Gastrocnemius medialis (tissue), 4 donors: ENCODE data around the gene CMIP.

Source experiments
- POLR2A ChIP-seq, 2 donors: fragments of 450-650 bp; IDR thresholded peaks; one replicate each; pipeline ENCODE4 v1.6.1; 2017; ENCODE audit warnings: antibody characterized with exemption in 2 of 2, mild to moderate bottlenecking in 2 of 2, moderate library complexity in 2 of 2
- TF ChIP-seq, protein P1 (sequence below), 5 experiments: fragments of 450-650 bp in 3 of 5; fragments of 200-600 bp in 2 of 5; sonication (generic) in 2 of 5; IDR thresholded peaks in 4 of 5; conservative IDR thresholded peaks in 1 of 5; 1 replicate in 4 of 5; 2 replicates in 1 of 5; pipeline ENCODE4 v1.5.1; 2016 to 2019; ENCODE audit warnings: antibody characterized with exemption in 5 of 5, mild to moderate bottlenecking in 3 of 5, moderate library complexity in 3 of 5

DNA sequence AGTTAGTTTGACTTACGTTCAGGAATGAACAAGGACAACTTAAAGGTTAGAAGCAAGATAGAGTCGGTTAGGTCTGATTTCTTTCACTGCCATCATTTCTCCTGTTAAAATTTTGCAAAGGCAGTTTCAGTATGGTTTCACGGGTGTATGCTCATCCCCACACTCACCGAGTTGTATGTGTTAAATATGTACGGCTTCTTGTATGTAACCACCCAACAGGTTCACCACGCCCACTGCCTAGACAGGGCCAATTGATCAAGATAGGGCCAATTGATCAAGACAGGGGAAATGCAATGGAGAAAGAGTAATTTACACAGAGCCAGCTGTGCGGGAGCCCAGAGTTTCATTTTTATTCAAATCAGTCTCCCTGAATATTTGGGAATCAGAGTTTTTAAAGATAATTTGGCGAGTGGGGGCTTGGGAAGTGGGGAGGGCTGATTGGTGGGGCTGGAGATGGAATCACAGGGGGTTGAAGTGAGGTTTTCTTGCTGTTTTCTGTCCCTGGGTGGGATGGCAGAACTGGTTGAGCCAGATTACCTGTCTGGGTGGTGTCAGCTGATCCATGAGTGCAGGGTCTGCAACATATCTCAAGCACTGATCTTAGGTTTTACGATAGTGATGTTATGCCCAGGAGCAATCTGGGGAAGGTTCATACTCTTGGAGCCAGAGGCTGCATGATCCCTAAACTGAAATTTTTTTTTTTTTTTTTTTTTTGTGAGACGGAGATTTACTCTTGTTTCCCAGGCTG lies 272.0 kb downstream of the CMIP start:
- TF ChIP-seq POLR2A (IDR thresholded peaks at IDR 0.05), result no peak
- TF ChIP-seq, protein P1, sequence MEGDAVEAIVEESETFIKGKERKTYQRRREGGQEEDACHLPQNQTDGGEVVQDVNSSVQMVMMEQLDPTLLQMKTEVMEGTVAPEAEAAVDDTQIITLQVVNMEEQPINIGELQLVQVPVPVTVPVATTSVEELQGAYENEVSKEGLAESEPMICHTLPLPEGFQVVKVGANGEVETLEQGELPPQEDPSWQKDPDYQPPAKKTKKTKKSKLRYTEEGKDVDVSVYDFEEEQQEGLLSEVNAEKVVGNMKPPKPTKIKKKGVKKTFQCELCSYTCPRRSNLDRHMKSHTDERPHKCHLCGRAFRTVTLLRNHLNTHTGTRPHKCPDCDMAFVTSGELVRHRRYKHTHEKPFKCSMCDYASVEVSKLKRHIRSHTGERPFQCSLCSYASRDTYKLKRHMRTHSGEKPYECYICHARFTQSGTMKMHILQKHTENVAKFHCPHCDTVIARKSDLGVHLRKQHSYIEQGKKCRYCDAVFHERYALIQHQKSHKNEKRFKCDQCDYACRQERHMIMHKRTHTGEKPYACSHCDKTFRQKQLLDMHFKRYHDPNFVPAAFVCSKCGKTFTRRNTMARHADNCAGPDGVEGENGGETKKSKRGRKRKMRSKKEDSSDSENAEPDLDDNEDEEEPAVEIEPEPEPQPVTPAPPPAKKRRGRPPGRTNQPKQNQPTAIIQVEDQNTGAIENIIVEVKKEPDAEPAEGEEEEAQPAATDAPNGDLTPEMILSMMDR (IDR thresholded peaks at IDR 0.05 in 4 of 5, conservative IDR thresholded peaks at IDR 0.05 in 1 of 5), result no peak
